HEK293 (cell line): ENCODE data around the gene MFSD2B.

Experiments used
- MZF1 ChIP-seq: fragments of 450-650 bp; formaldehyde crosslinking; IDR thresholded peaks from 2 replicates; pipeline ENCODE4 v1.5.1; 2017; ENCODE audit warnings: missing biosample characterization, missing genetic modification characterization, borderline replicate concordance
- ZBTB17 ChIP-seq: fragments of 450-650 bp; formaldehyde crosslinking; IDR thresholded peaks from 2 replicates; pipeline ENCODE4 v1.5.1; 2016; ENCODE audit warnings: missing biosample characterization, missing genetic modification characterization
- ZBTB20 ChIP-seq: fragments of 450-650 bp; formaldehyde crosslinking; IDR thresholded peaks from 2 replicates; pipeline ENCODE4 v1.5.1; 2016; ENCODE audit warnings: missing biosample characterization, missing genetic modification characterization
- ZFHX2 ChIP-seq: fragments of 450-650 bp; formaldehyde crosslinking; conservative IDR thresholded peaks from 2 replicates; pipeline ENCODE4 v1.5.1; 2016; ENCODE audit warnings: missing biosample characterization, missing genetic modification characterization
- ZNF19 ChIP-seq: fragments of 450-650 bp; formaldehyde crosslinking; IDR thresholded peaks from 2 replicates; pipeline ENCODE4; 2016; ENCODE audit warnings: missing biosample characterization, missing genetic modification characterization, low read depth
- ZNF2 ChIP-seq: fragments of 450-650 bp; formaldehyde crosslinking; IDR thresholded peaks from 2 replicates; pipeline ENCODE4 v1.5.1; 2016; ENCODE audit warnings: missing biosample characterization, missing genetic modification characterization
- ZNF350 ChIP-seq: fragments of 450-650 bp; formaldehyde crosslinking; IDR thresholded peaks from 2 replicates; pipeline ENCODE4 v1.5.0; 2017; ENCODE audit warnings: missing biosample characterization, mild to moderate bottlenecking, missing genetic modification characterization
- ZNF354C ChIP-seq: fragments of 450-650 bp; formaldehyde crosslinking; IDR thresholded peaks from 2 replicates; pipeline ENCODE4 v1.5.1; 2016; ENCODE audit warnings: missing biosample characterization, missing genetic modification characterization, low read depth, borderline replicate concordance
- ZNF404 ChIP-seq: fragments of 450-650 bp; formaldehyde crosslinking; IDR thresholded peaks from 2 replicates; pipeline ENCODE4 v1.5.1; 2017; ENCODE audit warnings: missing biosample characterization, missing genetic modification characterization
- ZNF600 ChIP-seq: fragments of 450-650 bp; formaldehyde crosslinking; IDR thresholded peaks from 2 replicates; pipeline ENCODE4 v1.5.1; 2016; ENCODE audit warnings: missing biosample characterization, missing genetic modification characterization
- ZNF610 ChIP-seq: fragments of 450-650 bp; formaldehyde crosslinking; IDR thresholded peaks from 2 replicates; pipeline ENCODE4 v1.5.1; 2016; ENCODE audit warnings: missing biosample characterization, missing genetic modification characterization, borderline replicate concordance
- ZNF664 ChIP-seq: fragments of 450-650 bp; formaldehyde crosslinking; IDR thresholded peaks from 2 replicates; pipeline ENCODE4 v1.5.1; 2016; ENCODE audit warnings: missing biosample characterization, missing genetic modification characterization
- ZNF707 ChIP-seq: fragments of 450-650 bp; formaldehyde crosslinking; IDR thresholded peaks from 2 replicates; pipeline ENCODE4 v1.5.1; 2016; ENCODE audit warnings: missing biosample characterization, missing genetic modification characterization
- TF ChIP-seq, protein P1 (sequence below): fragments of 450-650 bp; formaldehyde crosslinking; IDR thresholded peaks from 2 replicates; pipeline ENCODE4 v1.5.1; 2016; ENCODE audit warnings: missing biosample characterization, missing genetic modification characterization
- TF ChIP-seq, protein P2 (sequence below): fragments of 450-650 bp; formaldehyde crosslinking; optimal IDR thresholded peaks from 2 replicates; pipeline ENCODE3; 2016; ENCODE audit warnings: missing biosample characterization, mild to moderate bottlenecking, missing genetic modification characterization
- TF ChIP-seq, protein P3 (sequence below): fragments of 450-650 bp; formaldehyde crosslinking; IDR thresholded peaks from 2 replicates; pipeline ENCODE4 v1.5.1; 2016; ENCODE audit warnings: missing biosample characterization, missing genetic modification characterization, low read depth
- TF ChIP-seq, protein P4 (sequence below): fragments of 450-650 bp; formaldehyde crosslinking; IDR thresholded peaks from 2 replicates; pipeline ENCODE4 v1.5.1; 2017; ENCODE audit warnings: missing biosample characterization, missing genetic modification characterization
- TF ChIP-seq, protein P5 (sequence below): fragments of 450-650 bp; formaldehyde crosslinking; IDR thresholded peaks from 2 replicates; pipeline ENCODE4 v1.5.1; 2016; ENCODE audit warnings: missing biosample characterization, missing genetic modification characterization
- TF ChIP-seq, protein P6 (sequence below): fragments of 450-650 bp; formaldehyde crosslinking; IDR thresholded peaks from 2 replicates; pipeline ENCODE4 v1.5.1; 2016; ENCODE audit warnings: missing biosample characterization, missing genetic modification characterization

The MFSD2B gene

DNA sequence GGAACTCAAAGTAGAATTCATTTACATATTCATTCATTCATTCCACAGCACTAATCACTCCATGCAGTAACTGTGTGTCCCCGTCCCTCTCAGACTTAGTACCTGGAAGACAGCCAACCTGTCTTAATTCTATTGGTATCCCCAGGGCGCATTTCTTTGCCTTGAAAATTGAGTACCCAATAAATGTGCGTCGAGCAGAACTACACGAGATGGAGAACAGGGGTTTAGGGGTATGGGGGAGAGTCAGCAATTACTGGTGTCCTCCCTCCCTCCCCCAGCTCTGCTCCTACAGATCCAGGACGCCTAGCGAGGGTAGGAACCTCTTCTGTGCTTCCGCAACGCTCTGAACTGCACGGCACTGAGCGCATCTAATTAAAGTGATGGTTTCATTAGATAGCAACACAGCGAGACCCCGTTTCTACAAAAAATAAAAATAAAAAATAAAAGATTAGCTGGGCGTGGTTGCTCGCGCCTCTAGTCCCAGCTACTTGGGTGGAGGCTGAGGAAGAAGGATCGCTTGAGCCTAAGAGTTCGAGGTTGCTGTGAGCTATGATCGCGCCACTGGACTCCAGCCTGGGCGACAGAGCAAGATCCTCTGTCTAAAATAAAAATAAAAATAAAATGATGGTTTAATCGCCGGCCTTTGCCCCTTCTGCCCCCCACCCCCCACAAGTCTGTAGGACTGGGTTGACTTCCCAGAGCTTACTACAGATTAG, 39.0 kb downstream of the MFSD2B start (continued):
- peak; percentile 20; the same call in 1 of the 2 replicates for TF ChIP-seq ZBTB20 (tag by site-specific recombination)
- TF ChIP-seq ZNF404 (tag by site-specific recombination): no peak
- TF ChIP-seq, protein P1, sequence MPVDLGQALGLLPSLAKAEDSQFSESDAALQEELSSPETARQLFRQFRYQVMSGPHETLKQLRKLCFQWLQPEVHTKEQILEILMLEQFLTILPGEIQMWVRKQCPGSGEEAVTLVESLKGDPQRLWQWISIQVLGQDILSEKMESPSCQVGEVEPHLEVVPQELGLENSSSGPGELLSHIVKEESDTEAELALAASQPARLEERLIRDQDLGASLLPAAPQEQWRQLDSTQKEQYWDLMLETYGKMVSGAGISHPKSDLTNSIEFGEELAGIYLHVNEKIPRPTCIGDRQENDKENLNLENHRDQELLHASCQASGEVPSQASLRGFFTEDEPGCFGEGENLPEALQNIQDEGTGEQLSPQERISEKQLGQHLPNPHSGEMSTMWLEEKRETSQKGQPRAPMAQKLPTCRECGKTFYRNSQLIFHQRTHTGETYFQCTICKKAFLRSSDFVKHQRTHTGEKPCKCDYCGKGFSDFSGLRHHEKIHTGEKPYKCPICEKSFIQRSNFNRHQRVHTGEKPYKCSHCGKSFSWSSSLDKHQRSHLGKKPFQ (tag by site-specific recombination): no peak
- no peak for TF ChIP-seq ZFHX2 (tag by site-specific recombination)
- TF ChIP-seq ZNF600 (tag by site-specific recombination): peak; percentile 95
- no peak for TF ChIP-seq ZNF350 (tag by site-specific recombination)
- peak; percentile 23; the same call in 1 of the 2 replicates for TF ChIP-seq ZNF2 (tag by site-specific recombination)
- TF ChIP-seq, protein P2, sequence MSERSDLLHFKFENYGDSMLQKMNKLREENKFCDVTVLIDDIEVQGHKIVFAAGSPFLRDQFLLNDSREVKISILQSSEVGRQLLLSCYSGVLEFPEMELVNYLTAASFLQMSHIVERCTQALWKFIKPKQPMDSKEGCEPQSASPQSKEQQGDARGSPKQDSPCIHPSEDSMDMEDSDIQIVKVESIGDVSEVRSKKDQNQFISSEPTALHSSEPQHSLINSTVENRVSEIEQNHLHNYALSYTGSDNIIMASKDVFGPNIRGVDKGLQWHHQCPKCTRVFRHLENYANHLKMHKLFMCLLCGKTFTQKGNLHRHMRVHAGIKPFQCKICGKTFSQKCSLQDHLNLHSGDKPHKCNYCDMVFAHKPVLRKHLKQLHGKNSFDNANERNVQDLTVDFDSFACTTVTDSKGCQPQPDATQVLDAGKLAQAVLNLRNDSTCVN: no peak
- TF ChIP-seq, protein P3, sequence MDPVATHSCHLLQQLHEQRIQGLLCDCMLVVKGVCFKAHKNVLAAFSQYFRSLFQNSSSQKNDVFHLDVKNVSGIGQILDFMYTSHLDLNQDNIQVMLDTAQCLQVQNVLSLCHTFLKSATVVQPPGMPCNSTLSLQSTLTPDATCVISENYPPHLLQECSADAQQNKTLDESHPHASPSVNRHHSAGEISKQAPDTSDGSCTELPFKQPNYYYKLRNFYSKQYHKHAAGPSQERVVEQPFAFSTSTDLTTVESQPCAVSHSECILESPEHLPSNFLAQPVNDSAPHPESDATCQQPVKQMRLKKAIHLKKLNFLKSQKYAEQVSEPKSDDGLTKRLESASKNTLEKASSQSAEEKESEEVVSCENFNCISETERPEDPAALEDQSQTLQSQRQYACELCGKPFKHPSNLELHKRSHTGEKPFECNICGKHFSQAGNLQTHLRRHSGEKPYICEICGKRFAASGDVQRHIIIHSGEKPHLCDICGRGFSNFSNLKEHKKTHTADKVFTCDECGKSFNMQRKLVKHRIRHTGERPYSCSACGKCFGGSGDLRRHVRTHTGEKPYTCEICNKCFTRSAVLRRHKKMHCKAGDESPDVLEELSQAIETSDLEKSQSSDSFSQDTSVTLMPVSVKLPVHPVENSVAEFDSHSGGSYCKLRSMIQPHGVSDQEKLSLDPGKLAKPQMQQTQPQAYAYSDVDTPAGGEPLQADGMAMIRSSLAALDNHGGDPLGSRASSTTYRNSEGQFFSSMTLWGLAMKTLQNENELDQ (tag by site-specific recombination): no peak
- TF ChIP-seq, protein P4, sequence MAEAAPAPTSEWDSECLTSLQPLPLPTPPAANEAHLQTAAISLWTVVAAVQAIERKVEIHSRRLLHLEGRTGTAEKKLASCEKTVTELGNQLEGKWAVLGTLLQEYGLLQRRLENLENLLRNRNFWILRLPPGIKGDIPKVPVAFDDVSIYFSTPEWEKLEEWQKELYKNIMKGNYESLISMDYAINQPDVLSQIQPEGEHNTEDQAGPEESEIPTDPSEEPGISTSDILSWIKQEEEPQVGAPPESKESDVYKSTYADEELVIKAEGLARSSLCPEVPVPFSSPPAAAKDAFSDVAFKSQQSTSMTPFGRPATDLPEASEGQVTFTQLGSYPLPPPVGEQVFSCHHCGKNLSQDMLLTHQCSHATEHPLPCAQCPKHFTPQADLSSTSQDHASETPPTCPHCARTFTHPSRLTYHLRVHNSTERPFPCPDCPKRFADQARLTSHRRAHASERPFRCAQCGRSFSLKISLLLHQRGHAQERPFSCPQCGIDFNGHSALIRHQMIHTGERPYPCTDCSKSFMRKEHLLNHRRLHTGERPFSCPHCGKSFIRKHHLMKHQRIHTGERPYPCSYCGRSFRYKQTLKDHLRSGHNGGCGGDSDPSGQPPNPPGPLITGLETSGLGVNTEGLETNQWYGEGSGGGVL: peak; percentile 64
- no peak for TF ChIP-seq ZNF354C (tag by site-specific recombination)
- TF ChIP-seq ZNF707 (tag by site-specific recombination): no peak
- no peak for TF ChIP-seq ZNF610 (tag by site-specific recombination)
- no peak for TF ChIP-seq MZF1 (tag by site-specific recombination)
- TF ChIP-seq ZNF19 (tag by site-specific recombination): no peak
- peak; percentile 59; the same call in 1 of the 2 replicates for TF ChIP-seq ZNF664 (tag by site-specific recombination)
- TF ChIP-seq, protein P5, sequence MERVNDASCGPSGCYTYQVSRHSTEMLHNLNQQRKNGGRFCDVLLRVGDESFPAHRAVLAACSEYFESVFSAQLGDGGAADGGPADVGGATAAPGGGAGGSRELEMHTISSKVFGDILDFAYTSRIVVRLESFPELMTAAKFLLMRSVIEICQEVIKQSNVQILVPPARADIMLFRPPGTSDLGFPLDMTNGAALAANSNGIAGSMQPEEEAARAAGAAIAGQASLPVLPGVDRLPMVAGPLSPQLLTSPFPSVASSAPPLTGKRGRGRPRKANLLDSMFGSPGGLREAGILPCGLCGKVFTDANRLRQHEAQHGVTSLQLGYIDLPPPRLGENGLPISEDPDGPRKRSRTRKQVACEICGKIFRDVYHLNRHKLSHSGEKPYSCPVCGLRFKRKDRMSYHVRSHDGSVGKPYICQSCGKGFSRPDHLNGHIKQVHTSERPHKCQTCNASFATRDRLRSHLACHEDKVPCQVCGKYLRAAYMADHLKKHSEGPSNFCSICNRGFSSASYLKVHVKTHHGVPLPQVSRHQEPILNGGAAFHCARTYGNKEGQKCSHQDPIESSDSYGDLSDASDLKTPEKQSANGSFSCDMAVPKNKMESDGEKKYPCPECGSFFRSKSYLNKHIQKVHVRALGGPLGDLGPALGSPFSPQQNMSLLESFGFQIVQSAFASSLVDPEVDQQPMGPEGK (tag by site-specific recombination): peak; percentile 49; the same call in 1 of the 2 replicates
- TF ChIP-seq, protein P6, sequence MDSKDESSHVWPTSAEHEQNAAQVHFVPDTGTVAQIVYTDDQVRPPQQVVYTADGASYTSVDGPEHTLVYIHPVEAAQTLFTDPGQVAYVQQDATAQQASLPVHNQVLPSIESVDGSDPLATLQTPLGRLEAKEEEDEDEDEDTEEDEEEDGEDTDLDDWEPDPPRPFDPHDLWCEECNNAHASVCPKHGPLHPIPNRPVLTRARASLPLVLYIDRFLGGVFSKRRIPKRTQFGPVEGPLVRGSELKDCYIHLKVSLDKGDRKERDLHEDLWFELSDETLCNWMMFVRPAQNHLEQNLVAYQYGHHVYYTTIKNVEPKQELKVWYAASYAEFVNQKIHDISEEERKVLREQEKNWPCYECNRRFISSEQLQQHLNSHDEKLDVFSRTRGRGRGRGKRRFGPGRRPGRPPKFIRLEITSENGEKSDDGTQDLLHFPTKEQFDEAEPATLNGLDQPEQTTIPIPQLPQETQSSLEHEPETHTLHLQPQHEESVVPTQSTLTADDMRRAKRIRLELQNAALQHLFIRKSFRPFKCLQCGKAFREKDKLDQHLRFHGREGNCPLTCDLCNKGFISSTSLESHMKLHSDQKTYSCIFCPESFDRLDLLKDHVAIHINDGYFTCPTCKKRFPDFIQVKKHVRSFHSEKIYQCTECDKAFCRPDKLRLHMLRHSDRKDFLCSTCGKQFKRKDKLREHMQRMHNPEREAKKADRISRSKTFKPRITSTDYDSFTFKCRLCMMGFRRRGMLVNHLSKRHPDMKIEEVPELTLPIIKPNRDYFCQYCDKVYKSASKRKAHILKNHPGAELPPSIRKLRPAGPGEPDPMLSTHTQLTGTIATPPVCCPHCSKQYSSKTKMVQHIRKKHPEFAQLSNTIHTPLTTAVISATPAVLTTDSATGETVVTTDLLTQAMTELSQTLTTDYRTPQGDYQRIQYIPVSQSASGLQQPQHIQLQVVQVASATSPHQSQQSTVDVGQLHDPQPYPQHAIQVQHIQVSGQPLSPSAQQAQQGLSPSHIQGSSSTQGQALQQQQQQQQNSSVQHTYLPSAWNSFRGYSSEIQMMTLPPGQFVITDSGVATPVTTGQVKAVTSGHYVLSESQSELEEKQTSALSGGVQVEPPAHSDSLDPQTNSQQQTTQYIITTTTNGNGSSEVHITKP (tag by site-specific recombination): 0 out of 2 replicates have a peak, but pooled peaks have one; percentile 24
- peak; percentile 95 for TF ChIP-seq ZBTB17 (tag by site-specific recombination)
